CD4-positive, alpha-beta T cell (primary cell): ENCODE measurements around the gene SERPINF2. TPM values are rescaled to one million over a fixed set of nuclear protein-coding genes. Genes with fewer than 3 reads are reported as not detected.
"Not testable (repeated sequence)": the region's sequence is repeated elsewhere in the genome, so short reads cannot be mapped to it uniquely, and the experiment has no call there.

ENCODE experiments used
- ATAC-seq: fragments of 200-7000 bp; cut with Tn5 transposase; one replicate; pipeline ENCODE4 v1.10.0; 2022; ENCODE audit warnings: mild to moderate bottlenecking; ENCODE audit not compliant: poor library complexity
- CTCF ChIA-PET: fragments of 350-600 bp; sonication (Branson Sonifier 250); formaldehyde crosslinking; loops from one replicate; lab custom pipeline; 2021; ENCODE audit warnings: antibody characterized with exemption, inconsistent platforms; lab: Charles Lee
- POLR2A ChIA-PET: fragments of 350-600 bp; sonication (Branson Sonifier 250); formaldehyde crosslinking; loops from one replicate; lab custom pipeline; 2021; ENCODE audit warnings: antibody characterized with exemption, inconsistent platforms; lab: Charles Lee
- DNase-seq, 14 experiments: peaks; one replicate each; pipeline ENCODE4 v3.0.0-alpha.2; 2013 to 2020; ENCODE audit warnings: mixed read lengths in 2 of 14
- H3K27ac ChIP-seq, 2 donors: one replicate each; pipeline versions ENCODE4 v1.5.1 to v1.7.0; 2013; ENCODE audit warnings: low read length in 2 of 2, low read depth in 1 of 2, mild to moderate bottlenecking in 1 of 2
- H3K27me3 ChIP-seq, 2 experiments: 1 replicate in 1 of 2; 2 replicates in 1 of 2; pipeline versions ENCODE4 v1.6.1 to v1.7.0; 2013; ENCODE audit warnings: low read length in 2 of 2, control low read depth in 1 of 2, mild to moderate bottlenecking in 1 of 2, moderate library complexity in 1 of 2; ENCODE audit not compliant: insufficient read depth in 2 of 2, control insufficient read depth in 1 of 2
- H3K36me3 ChIP-seq: one replicate; pipeline ENCODE4 v1.6.1; 2013; ENCODE audit warnings: low read length, control low read depth; ENCODE audit not compliant: insufficient read depth
- H3K4me1 ChIP-seq: one replicate; pipeline ENCODE4 v1.6.1; 2013; ENCODE audit warnings: low read length, control low read depth; ENCODE audit not compliant: insufficient read depth
- H3K4me3 ChIP-seq: one replicate; pipeline ENCODE4 v1.5.1; 2013; ENCODE audit warnings: mild to moderate bottlenecking, low read length, moderate library complexity
- H3K9me3 ChIP-seq, 2 experiments: 1 replicate in 1 of 2; 2 replicates in 1 of 2; pipeline versions ENCODE4 v1.6.1 to v1.7.0; 2013; ENCODE audit warnings: low read length in 2 of 2, mild to moderate bottlenecking in 2 of 2, control low read depth in 1 of 2, moderate library complexity in 1 of 2; ENCODE audit not compliant: control insufficient read depth in 1 of 2, insufficient read depth in 1 of 2
- H3K27ac Mint-ChIP-seq: one replicate; pipeline ENCODE4 v1.8.0; 2020; ENCODE audit warnings: mixed read lengths
- H3K27me3 Mint-ChIP-seq: one replicate; pipeline ENCODE4 v1.8.0; 2021; ENCODE audit warnings: mixed read lengths
- H3K36me3 Mint-ChIP-seq: one replicate; pipeline ENCODE4 v1.8.0; 2021; ENCODE audit warnings: low read depth, mixed read lengths
- H3K4me1 Mint-ChIP-seq: one replicate; pipeline ENCODE4 v1.8.0; 2021; ENCODE audit warnings: low read depth, mixed read lengths
- H3K4me3 Mint-ChIP-seq: one replicate; pipeline ENCODE4 v1.8.0; 2020; ENCODE audit warnings: mild to moderate bottlenecking, mixed read lengths
- H3K9me3 Mint-ChIP-seq: one replicate; pipeline ENCODE4 v1.8.0; 2020; ENCODE audit warnings: mixed read lengths
- CTCF ChIP-seq: fragments of 200-600 bp; IDR thresholded peaks from one replicate; pipeline ENCODE4 v1.8.0; 2022; ENCODE audit warnings: antibody characterized with exemption, mild to moderate bottlenecking
- intact Hi-C, 2 experiments: fragments of 100-400 bp; cut with DNase I in 1 of 2; cut with micrococcal nuclease in 1 of 2; formaldehyde crosslinking; loops; one replicate each; pipeline versions ENCODE4 v1.15.1 to v1.9.0; 2023 to 2025; cut with DNase I, micrococcal nuclease
- total RNA-seq, 174 experiments: library from RNA in 2 of 174; stranded (reverse) in 2 of 174; gene quantifications; one replicate each; pipeline ENCODE4 v1.2.3 and lab custom pipeline; 2021 to 2026

Gene SERPINF2
- total RNA-seq, 2 experiments from 2014 or later, result 0.49 to 0.59 TPM

DNA sequence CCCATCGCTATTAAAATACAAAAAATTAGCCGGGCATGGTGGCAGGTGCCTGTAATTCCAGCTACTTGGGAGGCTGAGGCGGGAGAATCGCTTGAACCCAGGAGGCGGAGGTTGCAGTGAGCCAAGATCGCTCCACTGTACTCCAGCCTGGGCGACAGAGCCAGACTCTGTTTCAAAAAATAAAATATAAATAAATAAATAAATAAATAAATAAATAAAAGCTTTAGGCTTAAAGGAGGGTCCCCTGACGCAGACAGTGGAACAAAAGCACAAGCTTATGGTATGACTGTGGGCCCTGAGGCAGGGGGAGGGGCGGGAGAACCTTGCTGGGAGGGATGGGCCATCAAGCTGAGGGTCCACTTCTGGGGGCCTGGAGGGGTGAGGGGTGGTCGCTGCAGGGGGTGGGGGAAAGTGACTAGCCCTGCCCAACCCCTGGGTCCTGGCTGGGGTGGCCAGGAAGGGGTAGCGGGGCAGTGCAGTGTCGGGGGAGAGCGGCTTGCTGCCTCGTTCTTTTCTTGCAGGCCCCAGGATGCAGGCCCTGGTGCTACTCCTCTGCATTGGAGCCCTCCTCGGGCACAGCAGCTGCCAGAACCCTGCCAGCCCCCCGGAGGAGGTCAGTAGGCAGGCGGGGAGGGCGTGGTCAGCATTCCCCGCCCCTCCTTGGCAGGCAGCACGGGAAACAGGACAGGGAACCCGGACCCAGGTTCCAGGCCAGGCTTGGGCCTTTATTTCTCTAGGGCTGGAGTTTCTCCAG lies 23.9 kb downstream of the SERPINF2 start:
- no peaks in the 10 kb centered on the region for H3K27me3 Mint-ChIP-seq
- no peaks in the 10 kb centered on the region for H3K9me3 Mint-ChIP-seq
- Histone ChIP-seq H3K4me3 (no peak overlapping the region), H3K4me1 (peaks cover 60% of the 10 kb centered on the region), H3K36me3 (no peaks in the 10 kb centered on the region), H3K27ac (no peak overlapping the region), H3K27me3 (no peaks in the 10 kb centered on the region), H3K9me3 (no peaks in the 10 kb centered on the region)
- H3K27ac Mint-ChIP-seq, result no peak overlapping the region
- intact Hi-C loops, result loop anchor here in 1 of 2 experiments (10.0 kb wide), 1 partner anchor 102 kb away; no protein-coding TSS in a partner anchor
- peaks cover 47% of the 10 kb centered on the region for H3K4me1 Mint-ChIP-seq
- ChIA-PET CTCF (no interaction called here), POLR2A (interaction anchor here (0.9 to 1.3 kb wide), 2 partner anchors 17 to 83 kb away, joined by 3 to 4 read pairs; no protein-coding TSS in a partner anchor)
- no peak overlapping the region for H3K4me3 Mint-ChIP-seq
- ATAC-seq, result no peak
- DNase-seq, result no peak
- H3K36me3 Mint-ChIP-seq, result no peaks in the 10 kb centered on the region
- TF ChIP-seq CTCF, result no peak

DNA sequence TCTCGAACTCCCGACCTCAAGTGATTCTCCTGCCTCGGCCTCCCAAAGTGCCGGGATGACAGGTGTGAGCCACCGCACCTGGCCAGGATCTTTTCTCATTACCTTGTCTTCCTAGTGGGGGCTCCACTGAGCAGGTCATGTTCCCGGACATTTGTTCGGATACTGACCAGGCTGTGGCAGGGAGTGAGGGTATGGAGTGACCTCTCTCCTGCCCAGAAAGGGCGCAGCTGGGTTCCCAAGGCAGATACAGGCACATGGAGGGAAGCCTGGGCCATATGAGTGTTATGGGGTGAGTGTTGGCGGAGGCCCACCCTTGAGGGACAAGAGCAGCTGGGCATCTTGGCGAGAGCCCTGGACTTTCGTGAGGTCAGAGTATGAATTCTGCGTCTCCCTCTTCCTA lies 24.7 kb downstream of the SERPINF2 start:
- Histone ChIP-seq H3K36me3 (no peaks in the 10 kb centered on the region), H3K9me3 (no peaks in the 10 kb centered on the region), H3K27ac (no peak overlapping the region), H3K4me3 (no peak overlapping the region), H3K4me1 (peaks cover 53% of the 10 kb centered on the region), H3K27me3 (no peaks in the 10 kb centered on the region)
- DNase-seq (no peak), ATAC-seq (no peak)
- Mint-ChIP-seq H3K27me3 (no peaks in the 10 kb centered on the region), H3K9me3 (no peaks in the 10 kb centered on the region), H3K4me1 (peaks cover 39% of the 10 kb centered on the region), H3K36me3 (no peaks in the 10 kb centered on the region), H3K4me3 (peak overlapping the region; percentile 30), H3K27ac (peak overlapping the region; percentile 72)
- ChIA-PET CTCF (no interaction called here), POLR2A (no interaction called here)
- intact Hi-C loops, result loop anchor here in 1 of 2 experiments (10.0 kb wide), 1 partner anchor 103 kb away; no protein-coding TSS in a partner anchor
- no peak for TF ChIP-seq CTCF

DNA sequence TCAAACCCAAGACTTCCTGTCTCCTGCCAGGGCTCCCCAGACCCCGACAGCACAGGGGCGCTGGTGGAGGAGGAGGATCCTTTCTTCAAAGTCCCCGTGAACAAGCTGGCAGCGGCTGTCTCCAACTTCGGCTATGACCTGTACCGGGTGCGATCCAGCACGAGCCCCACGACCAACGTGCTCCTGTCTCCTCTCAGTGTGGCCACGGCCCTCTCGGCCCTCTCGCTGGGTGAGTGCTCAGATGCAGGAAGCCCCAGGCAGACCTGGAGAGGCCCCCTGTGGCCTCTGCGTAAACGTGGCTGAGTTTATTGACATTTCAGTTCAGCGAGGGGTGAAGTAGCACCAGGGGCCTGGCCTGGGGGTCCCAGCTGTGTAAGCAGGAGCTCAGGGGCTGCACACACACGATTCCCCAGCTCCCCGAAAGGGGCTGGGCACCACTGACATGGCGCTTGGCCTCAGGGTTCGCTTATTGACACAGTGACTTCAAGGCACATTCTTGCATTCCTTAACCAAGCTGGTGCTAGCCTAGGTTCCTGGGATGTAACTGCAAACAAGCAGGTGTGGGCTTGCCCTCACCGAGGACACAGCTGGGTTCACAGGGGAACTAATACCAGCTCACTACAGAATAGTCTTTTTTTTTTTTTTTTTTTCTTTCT lies 27.3 kb downstream of the SERPINF2 start:
- Mint-ChIP-seq H3K36me3 (no peaks in the 10 kb centered on the region), H3K4me1 (peaks cover 18% of the 10 kb centered on the region), H3K27ac (peak overlapping the region; percentile 82), H3K9me3 (no peaks in the 10 kb centered on the region), H3K27me3 (no peaks in the 10 kb centered on the region), H3K4me3 (peak overlapping the region; percentile 58)
- H3K4me3 ChIP-seq, result peak overlapping the region; percentile 7
- no peaks in the 10 kb centered on the region for H3K36me3 ChIP-seq
- DNase-seq (peak in 3 of 14 experiments; percentile 8 to 26 (median 12)), ATAC-seq (peak; percentile 53)
- no peaks in the 10 kb centered on the region for H3K27me3 ChIP-seq
- TF ChIP-seq CTCF, result no peak
- ChIA-PET CTCF (no interaction called here), POLR2A (interaction anchor here (0.9 to 1.7 kb wide), 4 partner anchors 14 to 53 kb away, joined by 5 to 14 read pairs (median 6); partner anchors contain the start of gene WDR81)
- peaks cover 28% of the 10 kb centered on the region for H3K4me1 ChIP-seq
- peak overlapping the region in 1 of 2 donors; percentile 34 for H3K27ac ChIP-seq
- H3K9me3 ChIP-seq, result no peaks in the 10 kb centered on the region
- intact Hi-C loops, result loop anchor here in 1 of 2 experiments (10.0 kb wide), 1 partner anchor 105 kb away; no protein-coding TSS in a partner anchor

DNA sequence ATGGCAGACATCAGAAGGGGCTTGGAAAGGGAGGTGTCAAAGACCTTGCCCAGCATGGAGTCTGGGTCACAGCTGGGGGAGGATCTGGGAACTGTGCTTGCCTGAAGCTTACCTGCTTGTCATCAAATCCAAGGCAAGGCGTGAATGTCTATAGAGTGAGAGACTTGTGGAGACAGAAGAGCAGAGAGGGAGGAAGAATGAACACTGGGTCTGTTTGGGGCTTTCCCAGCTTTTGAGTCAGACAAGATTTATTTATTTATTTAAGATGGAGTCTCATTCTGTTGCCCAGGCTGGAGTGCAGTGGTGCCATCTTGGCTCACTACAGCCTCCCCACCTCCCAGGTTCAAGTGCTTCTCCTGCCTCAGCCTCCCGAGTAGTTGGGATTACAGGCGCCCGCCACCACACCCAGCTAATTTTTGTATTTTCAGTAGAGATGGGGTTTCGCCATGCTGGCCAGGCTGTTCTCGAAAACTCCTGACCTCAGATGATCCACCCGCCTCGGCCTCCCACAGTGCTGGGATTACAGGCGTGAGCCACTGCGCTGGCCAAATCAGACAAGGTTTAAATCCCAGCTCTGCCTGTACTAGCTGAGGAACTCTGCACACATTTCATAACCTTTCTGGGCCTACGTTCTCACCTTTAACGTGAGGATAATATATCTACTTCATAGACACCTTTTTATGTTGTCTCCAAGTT lies 30.5 kb downstream of the SERPINF2 start:
- intact Hi-C loops, result not testable (repeated sequence)
- peak in 1 of 14 experiments; percentile 50 for DNase-seq

More for the DNA sequence above, 30.5 kb downstream of the SERPINF2 start:
- POLR2A ChIA-PET, result interaction anchor here (0.7 to 2.7 kb wide), 3 partner anchors 9 to 56 kb away, joined by 3 to 10 read pairs (median 8); no protein-coding TSS in a partner anchor
- not testable (repeated sequence) for H3K27ac ChIP-seq, H3K4me3 Mint-ChIP-seq, H3K9me3 ChIP-seq, H3K36me3 Mint-ChIP-seq, ATAC-seq, H3K27me3 ChIP-seq, H3K4me3 ChIP-seq, H3K27me3 Mint-ChIP-seq, H3K9me3 Mint-ChIP-seq
- H3K4me1 Mint-ChIP-seq, result peaks cover 11% of the 10 kb centered on the region
- Histone ChIP-seq H3K4me1 (peaks cover 15% of the 10 kb centered on the region), H3K36me3 (peaks cover 18% of the 10 kb centered on the region)
- H3K27ac Mint-ChIP-seq, result peak overlapping the region; percentile 51
- CTCF ChIA-PET, result interaction anchor here (1.7 kb wide), 1 partner anchor 9 kb away, joined by 3 read pairs; no protein-coding TSS in a partner anchor
